H9 (cell line): ENCODE measurements around the gene NHS. TPM values are rescaled to one million over a fixed set of nuclear protein-coding genes. Genes with fewer than 3 reads are reported as not detected.

Experiments
- DNase-seq: peaks from one replicate; pipeline ENCODE4 v3.0.0-alpha.2; 2017
- H2AFZ ChIP-seq: one replicate; pipeline ENCODE4 v1.6.1; 2013; ENCODE audit warnings: mild to moderate bottlenecking, low read length, control low read depth, moderate library complexity
- H2AK5ac ChIP-seq: 2 replicates; pipeline ENCODE4 v1.6.1; 2013; ENCODE audit warnings: low read length, control low read depth, mixed read lengths; ENCODE audit not compliant: insufficient read length
- H2BK120ac ChIP-seq: one replicate; pipeline ENCODE4 v1.6.1; 2013; ENCODE audit warnings: low read depth, mild to moderate bottlenecking, low read length, control low read depth, inconsistent platforms; ENCODE audit not compliant: poor library complexity, severe bottlenecking
- H2BK12ac ChIP-seq: 2 replicates; pipeline ENCODE4 v1.6.1; 2013; ENCODE audit warnings: low read length, control low read depth, mixed read lengths, low read depth; ENCODE audit not compliant: insufficient read length
- H2BK15ac ChIP-seq: 2 replicates; pipeline ENCODE4 v1.6.1; 2013; ENCODE audit warnings: low read depth, low read length, control low read depth
- H2BK20ac ChIP-seq: one replicate; pipeline ENCODE4 v1.6.1; 2013; ENCODE audit warnings: low read depth, mild to moderate bottlenecking, low read length, control low read depth, inconsistent platforms; ENCODE audit not compliant: poor library complexity, severe bottlenecking
- H2BK5ac ChIP-seq: 2 replicates; pipeline ENCODE4 v1.6.1; 2013; ENCODE audit warnings: low read length, control low read depth, mixed read lengths; ENCODE audit not compliant: insufficient read length
- H3K14ac ChIP-seq: 2 replicates; pipeline ENCODE4 v1.6.1; 2013; ENCODE audit warnings: low read length, control low read depth; ENCODE audit not compliant: insufficient read depth
- H3K18ac ChIP-seq: 2 replicates; pipeline ENCODE4 v1.6.1; 2013; ENCODE audit warnings: low read depth, mild to moderate bottlenecking, mixed read lengths, low read length, control low read depth; ENCODE audit not compliant: insufficient read length
- H3K23ac ChIP-seq: 2 replicates; pipeline ENCODE4 v1.6.1; 2013; ENCODE audit warnings: low read length, control low read depth, mixed read lengths, low read depth; ENCODE audit not compliant: insufficient read length
- H3K23me2 ChIP-seq: 2 replicates; pipeline ENCODE4 v1.6.1; 2013; ENCODE audit warnings: low read depth, mild to moderate bottlenecking, mixed read lengths, low read length, control low read depth; ENCODE audit not compliant: insufficient read length, poor library complexity, severe bottlenecking
- H3K27ac ChIP-seq: 2 replicates; pipeline ENCODE4 v1.5.1; 2013; ENCODE audit warnings: low read length, control low read depth, mixed read lengths, low read depth; ENCODE audit not compliant: insufficient read length
- H3K27me3 ChIP-seq: 2 replicates; pipeline ENCODE4 v1.6.1; 2013; ENCODE audit warnings: low read length, control low read depth, inconsistent platforms; ENCODE audit not compliant: insufficient read depth
- H3K4ac ChIP-seq: 2 replicates; pipeline ENCODE4 v1.6.1; 2013; ENCODE audit warnings: low read depth, mild to moderate bottlenecking, control low read depth, inconsistent platforms, low read length, moderate library complexity
- H3K4me1 ChIP-seq: 2 replicates; pipeline ENCODE4 v1.6.1; 2013; ENCODE audit warnings: low read length, control low read depth, inconsistent platforms; ENCODE audit not compliant: insufficient read depth
- H3K4me2 ChIP-seq: 2 replicates; pipeline ENCODE4 v1.6.1; 2013; ENCODE audit warnings: low read length, control low read depth, mixed read lengths; ENCODE audit not compliant: insufficient read length, insufficient read depth
- H3K56ac ChIP-seq: 2 replicates; pipeline ENCODE4 v1.6.1; 2013; ENCODE audit warnings: low read depth, mild to moderate bottlenecking, mixed read lengths, low read length, control low read depth; ENCODE audit not compliant: insufficient read length
- H3K79me1 ChIP-seq: 2 replicates; pipeline ENCODE4 v1.6.1; 2013; ENCODE audit warnings: low read depth, mild to moderate bottlenecking, moderate library complexity, low read length, control low read depth, inconsistent platforms; ENCODE audit not compliant: insufficient read depth, poor library complexity, severe bottlenecking
- H3K79me2 ChIP-seq: 2 replicates; pipeline ENCODE4 v1.6.1; 2013; ENCODE audit warnings: low read length, control low read depth, inconsistent platforms; ENCODE audit not compliant: insufficient read depth
- H3K9ac ChIP-seq: 2 replicates; pipeline ENCODE4 v1.6.1; 2013; ENCODE audit warnings: low read length, control low read depth, mixed read lengths; ENCODE audit not compliant: insufficient read length; ENCODE audit errors: extremely low read depth
- H3K9me3 ChIP-seq: one replicate; pipeline ENCODE4 v1.6.1; 2013; ENCODE audit warnings: low read depth, low read length, inconsistent platforms; ENCODE audit not compliant: control insufficient read depth
- H3T11ph ChIP-seq: one replicate; pipeline ENCODE4 v1.6.1; 2013; ENCODE audit warnings: mild to moderate bottlenecking, low read length, control low read depth, inconsistent platforms
- H4K20me1 ChIP-seq: one replicate; pipeline ENCODE4 v1.6.1; 2013; ENCODE audit not compliant: control insufficient read depth, insufficient read length, insufficient read depth
- H4K5ac ChIP-seq: 2 replicates; pipeline ENCODE4 v1.6.1; 2013; ENCODE audit warnings: low read depth, mild to moderate bottlenecking, mixed read lengths, low read length, control low read depth; ENCODE audit not compliant: insufficient read length
- H4K8ac ChIP-seq: replicated peaks from 2 replicates; pipeline ENCODE4 v1.6.1; 2013; ENCODE audit warnings: low read length, control low read depth, mixed read lengths, low read depth; ENCODE audit not compliant: insufficient read length
- H4K91ac ChIP-seq: 2 replicates; pipeline ENCODE4 v1.6.1; 2013; ENCODE audit warnings: low read depth, mild to moderate bottlenecking, moderate library complexity, mixed read lengths, low read length, control low read depth; ENCODE audit not compliant: insufficient read length
- H3K27ac Mint-ChIP-seq, 3 experiments: 2 replicates in 2 of 3; 3 replicates in 1 of 3; pipeline ENCODE4 v1.8.0; 2020 to 2021; ENCODE audit warnings: mixed read lengths in 3 of 3, mild to moderate bottlenecking in 1 of 3, moderate library complexity in 1 of 3
- H3K27me3 Mint-ChIP-seq: 2 replicates; pipeline ENCODE4 v1.8.0; 2021; ENCODE audit warnings: low read depth, mild to moderate bottlenecking, moderate library complexity, mixed read lengths
- H3K36me3 Mint-ChIP-seq, 3 experiments: 2 replicates in 2 of 3; 3 replicates in 1 of 3; pipeline ENCODE4 v1.8.0; 2020 to 2021; ENCODE audit warnings: low read depth in 3 of 3, mixed read lengths in 3 of 3; ENCODE audit not compliant: insufficient read depth in 1 of 3
- H3K4me1 Mint-ChIP-seq, 2 experiments: 2 replicates each; pipeline ENCODE4 v1.8.0; 2020; ENCODE audit warnings: mixed read lengths in 2 of 2
- H3K4me3 Mint-ChIP-seq, 2 experiments: 2 replicates in 1 of 2; 3 replicates in 1 of 2; pipeline ENCODE4 v1.8.0; 2020 to 2021; ENCODE audit warnings: mild to moderate bottlenecking in 2 of 2, mixed read lengths in 2 of 2, moderate library complexity in 1 of 2
- H3K9me3 Mint-ChIP-seq, 2 experiments: 2 replicates in 1 of 2; 3 replicates in 1 of 2; pipeline ENCODE4 v1.8.0; 2020; ENCODE audit warnings: mild to moderate bottlenecking in 2 of 2, mixed read lengths in 2 of 2, moderate library complexity in 1 of 2
- CTCF ChIP-seq: fragments of 200-600 bp; sonication (generic); conservative IDR thresholded peaks from 3 replicates; pipeline ENCODE4 v1.8.0; 2021; ENCODE audit warnings: antibody characterized with exemption, mild to moderate bottlenecking
- WGBS: extraction: QIAGEN DNeasy Blood & Tissue Kit; methylation state at CpG from one replicate; pipeline ENCODE4 v1.1.7; 2013; ENCODE audit warnings: missing lambda C conversion rate, low lambda C conversion rate, mixed read lengths; ENCODE audit not compliant: insufficient read length; ENCODE audit errors: extremely low coverage; 5-methylcytosine and 5-hydroxymethylcytosine counted together
- total RNA-seq: library from RNA; stranded (reverse); gene quantifications from 2 replicates; pipeline ENCODE4 v1.2.1, GENCODE V29; 2021

NHS gene
- total RNA-seq, 1 experiment from 2014 or later: 8.7 TPM

- Histone ChIP-seq H3K9me3 (no peaks in the 10 kb centered on the region), H2BK5ac (no peak overlapping the region), H3K18ac (no peak overlapping the region), H3K27ac (no peak overlapping the region), H4K91ac (no peak overlapping the region), H3K4me2 (no peak overlapping the region), H3T11ph (no peak overlapping the region), H3K14ac (no peak overlapping the region), H2AFZ (no peak overlapping the region), H3K79me2 (no peaks in the 10 kb centered on the region), H2BK20ac (no peak overlapping the region), H2BK120ac (no peak overlapping the region), H3K9ac (no peak overlapping the region), H3K79me1 (no peaks in the 10 kb centered on the region), H3K4me1 (no peaks in the 10 kb centered on the region), H2BK12ac (no peak overlapping the region), H2AK5ac (no peak overlapping the region), H4K5ac (no peak overlapping the region), H3K4ac (no peak overlapping the region), H4K20me1 (no peaks in the 10 kb centered on the region), H2BK15ac (no peak overlapping the region), H3K56ac (no peak overlapping the region), H3K23ac (no peak overlapping the region), H3K27me3 (no peaks in the 10 kb centered on the region), H4K8ac (no peak overlapping the region), H3K23me2 (no peaks in the 10 kb centered on the region)
- peaks cover 5 to 25% (median 20%) of the 10 kb centered on the region in 3 experiments; a peak in 5 of 7 replicates for H3K36me3 Mint-ChIP-seq
- DNase-seq: no peak
- no peak overlapping the region for H3K27ac Mint-ChIP-seq
- H3K4me3 Mint-ChIP-seq: no peak overlapping the region
- no peaks in the 10 kb centered on the region for H3K27me3 Mint-ChIP-seq
- H3K4me1 Mint-ChIP-seq: peaks cover 4 to 8% of the 10 kb centered on the region in 2 experiments; a peak in 3 of 4 replicates
- WGBS: no CpG with 5 or more reads among the region's 16 CpGs
- no peaks in the 10 kb centered on the region for H3K9me3 Mint-ChIP-seq
- no peak for TF ChIP-seq CTCF
Measured at GRCh38 chrX:17732138-17732783, 357.3 kb downstream of the NHS start.
